ENCODE results near the gene COMP.

- TF ChIP-seq, protein P1, sequence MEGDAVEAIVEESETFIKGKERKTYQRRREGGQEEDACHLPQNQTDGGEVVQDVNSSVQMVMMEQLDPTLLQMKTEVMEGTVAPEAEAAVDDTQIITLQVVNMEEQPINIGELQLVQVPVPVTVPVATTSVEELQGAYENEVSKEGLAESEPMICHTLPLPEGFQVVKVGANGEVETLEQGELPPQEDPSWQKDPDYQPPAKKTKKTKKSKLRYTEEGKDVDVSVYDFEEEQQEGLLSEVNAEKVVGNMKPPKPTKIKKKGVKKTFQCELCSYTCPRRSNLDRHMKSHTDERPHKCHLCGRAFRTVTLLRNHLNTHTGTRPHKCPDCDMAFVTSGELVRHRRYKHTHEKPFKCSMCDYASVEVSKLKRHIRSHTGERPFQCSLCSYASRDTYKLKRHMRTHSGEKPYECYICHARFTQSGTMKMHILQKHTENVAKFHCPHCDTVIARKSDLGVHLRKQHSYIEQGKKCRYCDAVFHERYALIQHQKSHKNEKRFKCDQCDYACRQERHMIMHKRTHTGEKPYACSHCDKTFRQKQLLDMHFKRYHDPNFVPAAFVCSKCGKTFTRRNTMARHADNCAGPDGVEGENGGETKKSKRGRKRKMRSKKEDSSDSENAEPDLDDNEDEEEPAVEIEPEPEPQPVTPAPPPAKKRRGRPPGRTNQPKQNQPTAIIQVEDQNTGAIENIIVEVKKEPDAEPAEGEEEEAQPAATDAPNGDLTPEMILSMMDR (IDR thresholded peaks at IDR 0.05), result no peak
- TF ChIP-seq POLR2A (IDR thresholded peaks at IDR 0.05), result no peak
- no peak for TF ChIP-seq POLR2AphosphoS5 (IDR thresholded peaks at IDR 0.05)
Observed at GRCh38 chr19:18780631-18781030, 10.5 kb downstream of the COMP start.
